H1 (cell line): ENCODE measurements around the gene CLEC14A. TPM values are rescaled to one million over a fixed set of nuclear protein-coding genes. Genes with fewer than 3 reads are reported as not detected.

ENCODE experiments used
- CTCF ChIA-PET: fragments of 300-600 bp; sonication (Branson Sonifier 250); formaldehyde crosslinking; loops from one replicate; lab custom pipeline; 2021; ENCODE audit not compliant: partially characterized antibody; lab: Charles Lee
- POLR2A ChIA-PET: fragments of 300-600 bp; sonication (Branson Sonifier 250); formaldehyde crosslinking; loops from one replicate; lab custom pipeline; 2021; ENCODE audit warnings: inconsistent platforms; ENCODE audit not compliant: partially characterized antibody; lab: Charles Lee
- DNase-seq, 2 experiments: peaks; one replicate each; pipeline versions ENCODE4 v3.0.0 to v3.0.0-alpha.2; 2010 to 2022; ENCODE audit warnings: low spot score in 2 of 2, low read depth in 1 of 2, mixed read lengths in 1 of 2
- FAIRE-seq: peaks from 2 replicates; lab custom pipeline; 2011; peaks lifted over from hg19 to GRCh38; lab: Jason Lieb, UNC
- H2AFZ ChIP-seq: 2 replicates; pipeline ENCODE4 v1.8.1; 2012; ENCODE audit warnings: low read length, inconsistent platforms
- H2AK5ac ChIP-seq: 2 replicates; pipeline ENCODE4 v1.6.1; 2013; ENCODE audit warnings: low read depth, low read length
- H2BK120ac ChIP-seq: replicated peaks from 2 replicates; pipeline ENCODE3; 2013; ENCODE audit warnings: low read depth, low read length, inconsistent platforms
- H2BK12ac ChIP-seq: 2 replicates; pipeline ENCODE4 v1.6.1; 2013; ENCODE audit warnings: low read depth, low read length
- H2BK15ac ChIP-seq: 2 replicates; pipeline ENCODE4 v1.6.1; 2013; ENCODE audit warnings: low read length
- H2BK20ac ChIP-seq: 2 replicates; pipeline ENCODE4 v1.6.1; 2013; ENCODE audit warnings: low read length
- H2BK5ac ChIP-seq: 2 replicates; pipeline ENCODE4 v1.6.1; 2013; ENCODE audit warnings: low read depth, low read length
- H3K14ac ChIP-seq: 2 replicates; pipeline ENCODE4 v1.6.1; 2013; ENCODE audit warnings: inconsistent platforms; ENCODE audit not compliant: insufficient read length
- H3K18ac ChIP-seq: 2 replicates; pipeline ENCODE4 v1.6.1; 2013; ENCODE audit warnings: low read length; ENCODE audit errors: extremely low read depth
- H3K23ac ChIP-seq: 2 replicates; pipeline ENCODE4 v1.6.1; 2013; ENCODE audit warnings: inconsistent platforms; ENCODE audit not compliant: insufficient read length
- H3K23me2 ChIP-seq: 2 replicates; pipeline ENCODE4 v1.6.1; 2013; ENCODE audit warnings: low read depth, low read length
- H3K27ac ChIP-seq: 2 replicates; pipeline ENCODE4 v1.6.1; 2011; ENCODE audit warnings: low read depth, low read length, inconsistent platforms
- H3K27me3 ChIP-seq, 4 experiments: replicated peaks in 1 of 4; 1 replicate in 1 of 4; 2 replicates in 3 of 4; pipeline versions ENCODE4 v1.6.1 to v1.8.1; 2011 to 2013; ENCODE audit warnings: low read length in 3 of 4, mild to moderate bottlenecking in 3 of 4, inconsistent platforms in 2 of 4, mixed read lengths in 2 of 4, moderate library complexity in 1 of 4; ENCODE audit not compliant: control insufficient read depth in 3 of 4, insufficient read depth in 3 of 4; ENCODE audit errors: extremely low read depth in 1 of 4
- H3K36me3 ChIP-seq, 4 experiments: 2 replicates each; pipeline versions ENCODE4 v1.6.1 to v1.8.1; 2011 to 2013; ENCODE audit warnings: mild to moderate bottlenecking in 4 of 4, low read length in 3 of 4, moderate library complexity in 2 of 4, control low read depth in 1 of 4, inconsistent platforms in 1 of 4; ENCODE audit not compliant: insufficient read depth in 4 of 4, control insufficient read depth in 2 of 4
- H3K4ac ChIP-seq: replicated peaks from 2 replicates; pipeline ENCODE3; 2013; ENCODE audit warnings: low read length, low read depth, mixed read lengths, inconsistent platforms; ENCODE audit not compliant: insufficient read length
- H3K4me1 ChIP-seq, 4 experiments: replicated peaks in 1 of 4; 1 replicate in 1 of 4; 2 replicates in 3 of 4; pipeline versions ENCODE4 v1.6.1 to v1.8.1; 2011 to 2013; ENCODE audit warnings: low read length in 3 of 4, inconsistent platforms in 2 of 4, mixed read lengths in 1 of 4; ENCODE audit not compliant: insufficient read depth in 4 of 4, control insufficient read depth in 3 of 4
- H3K4me2 ChIP-seq, 2 experiments: 2 replicates each; pipeline versions ENCODE4 v1.6.1 to v1.8.1; 2011 to 2013; ENCODE audit warnings: low read depth in 2 of 2, low read length in 2 of 2, control low read depth in 1 of 2, inconsistent platforms in 1 of 2, mild to moderate bottlenecking in 1 of 2; ENCODE audit not compliant: insufficient read depth in 1 of 2
- H3K4me3 ChIP-seq, 4 experiments: fragments of 200-600, 300-600 bp in 1 of 4; sonication (generic), shearing (Covaris generic), sonication (Bioruptor Twin) in 1 of 4; 2 replicates each; pipeline versions ENCODE4 v1.5.1 to v1.8.1; 2011 to 2016; ENCODE audit warnings: low read length in 4 of 4, low read depth in 3 of 4, control low read depth in 2 of 4, inconsistent platforms in 2 of 4, mild to moderate bottlenecking in 2 of 4, mixed read lengths in 1 of 4, moderate library complexity in 1 of 4; ENCODE audit not compliant: insufficient read depth in 2 of 4; ENCODE audit errors: extremely low read depth in 1 of 4
- H3K56ac ChIP-seq: replicated peaks from 2 replicates; pipeline ENCODE3; 2013; ENCODE audit warnings: low read depth, mild to moderate bottlenecking, mixed read lengths, low read length, inconsistent platforms; ENCODE audit not compliant: insufficient read length
- H3K79me1 ChIP-seq: 2 replicates; pipeline ENCODE4 v1.6.1; 2013; ENCODE audit warnings: low read depth, low read length, control low read depth
- H3K79me2 ChIP-seq, 2 experiments: 2 replicates each; pipeline versions ENCODE4 v1.6.1 to v1.8.1; 2012 to 2013; ENCODE audit warnings: low read length in 2 of 2, mild to moderate bottlenecking in 2 of 2, inconsistent platforms in 1 of 2; ENCODE audit not compliant: insufficient read depth in 2 of 2, control insufficient read depth in 1 of 2
- H3K9ac ChIP-seq, 4 experiments: replicated peaks in 1 of 4; 1 replicate in 1 of 4; 2 replicates in 3 of 4; pipeline versions ENCODE4 v1.6.1 to v1.8.1; 2011 to 2013; ENCODE audit warnings: low read depth in 3 of 4, low read length in 3 of 4, control low read depth in 2 of 4, mild to moderate bottlenecking in 2 of 4, moderate library complexity in 2 of 4, inconsistent platforms in 1 of 4; ENCODE audit errors: extremely low read depth in 1 of 4
- H3K9me3 ChIP-seq, 2 experiments: 2 replicates each; pipeline versions ENCODE4 v1.6.1 to v1.8.1; 2012 to 2013; ENCODE audit warnings: mild to moderate bottlenecking in 2 of 2, moderate library complexity in 2 of 2, control low read depth in 1 of 2, inconsistent platforms in 1 of 2, low read depth in 1 of 2, low read length in 1 of 2, mixed read lengths in 1 of 2; ENCODE audit not compliant: insufficient read depth in 2 of 2
- H4K20me1 ChIP-seq, 2 experiments: replicated peaks in 1 of 2; 2 replicates each; pipeline versions ENCODE3 to v1.8.1; 2011 to 2013; ENCODE audit warnings: inconsistent platforms in 2 of 2, low read length in 2 of 2, mild to moderate bottlenecking in 1 of 2; ENCODE audit not compliant: insufficient read depth in 2 of 2, control insufficient read depth in 1 of 2
- H4K5ac ChIP-seq: 2 replicates; pipeline ENCODE4 v1.6.1; 2013; ENCODE audit warnings: low read length, low read depth, mixed read lengths, inconsistent platforms; ENCODE audit not compliant: insufficient read length
- H4K8ac ChIP-seq: 2 replicates; pipeline ENCODE4 v1.8.0; 2013; ENCODE audit warnings: mild to moderate bottlenecking, moderate library complexity, low read length, inconsistent platforms; ENCODE audit not compliant: insufficient read depth; ENCODE audit errors: extremely low read depth
- H4K91ac ChIP-seq: replicated peaks from 2 replicates; pipeline ENCODE3; 2013; ENCODE audit warnings: low read length, mixed read lengths, inconsistent platforms; ENCODE audit not compliant: insufficient read length
- ASH2L ChIP-seq: fragments of 200-600, 300-600 bp; sonication (generic); IDR thresholded peaks from one replicate; pipeline ENCODE4 v1.7.1; 2017; ENCODE audit warnings: low read length
- BACH1 ChIP-seq: IDR thresholded peaks from 2 replicates; pipeline ENCODE4 v1.6.1; 2012; ENCODE audit warnings: low read length, improper control_type of control experiment
- CBX8 ChIP-seq: fragments of 300-800, 300-1000 bp; sonication (generic); IDR thresholded peaks from 2 replicates; pipeline ENCODE4 v1.7.1; 2016; ENCODE audit warnings: low read depth, low read length, borderline replicate concordance
- FOSL1 ChIP-seq: IDR thresholded peaks from 2 replicates; pipeline ENCODE4 v1.6.1; 2011; ENCODE audit warnings: mild to moderate bottlenecking, low read depth, low read length, moderate library complexity; ENCODE audit not compliant: insufficient read depth
- GTF2F1 ChIP-seq: IDR thresholded peaks from 2 replicates; pipeline ENCODE4 v1.6.1; 2012; ENCODE audit warnings: low read depth, low read length, improper control_type of control experiment, borderline replicate concordance
- NANOG ChIP-seq: IDR thresholded peaks from 2 replicates; pipeline ENCODE4 v1.6.1; 2011; ENCODE audit warnings: low read length, low read depth, mild to moderate bottlenecking, inconsistent platforms; ENCODE audit not compliant: insufficient read depth, poor library complexity, severe bottlenecking
- RNF2 ChIP-seq: fragments of 200-900, 300-1000 bp; sonication (generic); IDR thresholded peaks from 2 replicates; pipeline ENCODE4 v1.7.1; 2016; ENCODE audit warnings: borderline replicate concordance, low read depth, mild to moderate bottlenecking, antibody characterized with exemption, low read length; ENCODE audit not compliant: poor library complexity, severe bottlenecking; ENCODE audit errors: missing control alignments
- SIRT6 ChIP-seq: IDR thresholded peaks from one replicate; pipeline ENCODE4 v1.7.1; 2012; ENCODE audit warnings: low read length, inconsistent platforms
- SIX5 ChIP-seq: IDR thresholded peaks from 2 replicates; pipeline ENCODE4 v1.6.1; 2011; ENCODE audit warnings: mild to moderate bottlenecking, low read depth, low read length
- TCF12 ChIP-seq: IDR thresholded peaks from 2 replicates; pipeline ENCODE4 v1.6.1; 2011; ENCODE audit warnings: low read depth, mild to moderate bottlenecking, low read length
- TEAD4 ChIP-seq: IDR thresholded peaks from 2 replicates; pipeline ENCODE4 v1.6.1; 2012; ENCODE audit warnings: low read depth, low read length, inconsistent platforms, mixed read lengths
- USF2 ChIP-seq: IDR thresholded peaks from 2 replicates; pipeline ENCODE4 v1.6.1; 2011; ENCODE audit warnings: low read length, improper control_type of control experiment
- WGBS, 2 experiments: shearing (Covaris generic) in 1 of 2; methylation state at CpG; one replicate each; pipeline versions ENCODE4 v1.1.6 to v1.1.7; 2013 to 2015; ENCODE audit warnings: low lambda C conversion rate in 2 of 2, mixed read lengths in 2 of 2, inconsistent platforms in 1 of 2, low coverage in 1 of 2, missing lambda C conversion rate in 1 of 2; ENCODE audit not compliant: insufficient replicate concordance in 2 of 2, insufficient coverage in 1 of 2, insufficient read length in 1 of 2; ENCODE audit errors: extremely low coverage in 1 of 2, missing lambda C conversion rate in 1 of 2; 5-methylcytosine and 5-hydroxymethylcytosine counted together
- polyA plus RNA-seq, 7 experiments: library from polyadenylated mRNA; depleted of rRNA in 3 of 7; stranded (reverse) in 5 of 7; unstranded in 2 of 7; fragments of >200 nt in 5 of 7; fragments of 200-250 nt in 2 of 7; gene quantifications; 1 replicate in 5 of 7; 2 replicates in 1 of 7; 4 replicates in 1 of 7; pipeline versions ENCODE4 v1.2.1 to v1.2.3, GENCODE V29; 2011 to 2013; ENCODE audit warnings: missing spikeins in 2 of 7, mixed read lengths in 2 of 7
- total RNA-seq: library from RNA; stranded (reverse); fragmentation: NEBNext Ultra II Directional; extraction: Animal tissue kit (Norgen Biotek cat#: 25700); gene quantifications from 2 replicates; pipeline ENCODE4 v1.2.1, GENCODE V29; 2021
- TF ChIP-seq, protein P1 (sequence below): IDR thresholded peaks from 2 replicates; pipeline ENCODE4 v1.6.1; 2011; ENCODE audit warnings: low read depth, mild to moderate bottlenecking, low read length; ENCODE audit not compliant: insufficient read depth

Gene CLEC14A
- total and polyA plus RNA-seq, 2 of the 8 experiments (the other 6 are each of a cell fraction or from before 2014, with no cell fraction given), result 0.09 to 0.13 TPM

GRCh38 chr14:38280081-38280480 lies 24.2 kb upstream of the CLEC14A start:
- H4K8ac ChIP-seq, result no peak overlapping the region
- H3K23ac ChIP-seq, result no peak overlapping the region
- no peak overlapping the region for H3K14ac ChIP-seq
- H3K18ac ChIP-seq, result no peak overlapping the region
- no peak overlapping the region for H2BK20ac ChIP-seq
- no peak overlapping the region for H2BK120ac ChIP-seq
- H2AFZ ChIP-seq, result no peak overlapping the region
- no peak for TF ChIP-seq TEAD4
- TF ChIP-seq, protein P1, sequence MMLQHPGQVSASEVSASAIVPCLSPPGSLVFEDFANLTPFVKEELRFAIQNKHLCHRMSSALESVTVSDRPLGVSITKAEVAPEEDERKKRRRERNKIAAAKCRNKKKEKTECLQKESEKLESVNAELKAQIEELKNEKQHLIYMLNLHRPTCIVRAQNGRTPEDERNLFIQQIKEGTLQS, result no peak
- no peak for TF ChIP-seq FOSL1
- no peak for TF ChIP-seq SIX5
- no peak for TF ChIP-seq USF2
- TF ChIP-seq SIRT6, result no peak
- no peak for TF ChIP-seq GTF2F1
- TF ChIP-seq ASH2L, result no peak
- TF ChIP-seq RNF2, result no peak
- no peak for TF ChIP-seq CBX8
- no peak for TF ChIP-seq TCF12
- TF ChIP-seq BACH1, result no peak
- TF ChIP-seq NANOG, result no peak
- H3K9ac ChIP-seq, result no peak overlapping the region
- H3K4me3 ChIP-seq, result no peak overlapping the region
- FAIRE-seq, result no peak
- H3K79me2 ChIP-seq, result no peaks in the 10 kb centered on the region
- H3K23me2 ChIP-seq, result no peaks in the 10 kb centered on the region
- no peak overlapping the region for H3K4me2 ChIP-seq
- 83% methylated on average over 2 of the region's 2 CpGs; no CpG with 5 or more reads in 1 of the 2 experiments for WGBS, 2 experiments
- no peaks in the 10 kb centered on the region for H3K4me1 ChIP-seq
- no peak overlapping the region for H2BK12ac ChIP-seq
- no peak overlapping the region for H3K27ac ChIP-seq
- ChIA-PET CTCF (interaction anchor here (1.2 to 1.7 kb wide), 3 partner anchors 12 to 24 kb away, joined by 3 to 4 read pairs (median 3); partner anchors contain the start of gene CLEC14A), POLR2A (no interaction called here)
- H2AK5ac ChIP-seq, result no peak overlapping the region
- no peak overlapping the region for H3K4ac ChIP-seq
- no peaks in the 10 kb centered on the region for H3K9me3 ChIP-seq
- H4K20me1 ChIP-seq, result no peaks in the 10 kb centered on the region
- no peaks in the 10 kb centered on the region for H3K27me3 ChIP-seq
- H4K5ac ChIP-seq, result no peak overlapping the region
- no peak overlapping the region for H2BK5ac ChIP-seq
- H3K56ac ChIP-seq, result no peak overlapping the region
- H3K36me3 ChIP-seq, result no peaks in the 10 kb centered on the region
- no peaks in the 10 kb centered on the region for H3K79me1 ChIP-seq
- no peak overlapping the region for H4K91ac ChIP-seq
- DNase-seq, result no peak
- no peak overlapping the region for H2BK15ac ChIP-seq
